Coronary artery (tissue), 2 donors: ENCODE results near the gene SKAP1.

Experiments used
- DNase-seq: peaks from one replicate; pipeline ENCODE4 v3.0.0-alpha.2; 2017; ENCODE audit warnings: low spot score
- H3K27ac ChIP-seq, 2 donors: fragments of 200-600 bp; sonication (generic); one replicate each; pipeline ENCODE4 v1.5.1; 2016 to 2019
- H3K4me3 ChIP-seq: fragments of 200-600 bp; sonication (generic); 2 replicates; pipeline ENCODE4 v1.5.1; 2016; ENCODE audit warnings: mild to moderate bottlenecking, moderate library complexity
- TF ChIP-seq, protein P1 (sequence below): fragments of 200-600 bp; sonication (generic); IDR thresholded peaks from one replicate; pipeline ENCODE4 v1.5.1; 2019; ENCODE audit warnings: antibody characterized with exemption

Gene SKAP1

DNA sequence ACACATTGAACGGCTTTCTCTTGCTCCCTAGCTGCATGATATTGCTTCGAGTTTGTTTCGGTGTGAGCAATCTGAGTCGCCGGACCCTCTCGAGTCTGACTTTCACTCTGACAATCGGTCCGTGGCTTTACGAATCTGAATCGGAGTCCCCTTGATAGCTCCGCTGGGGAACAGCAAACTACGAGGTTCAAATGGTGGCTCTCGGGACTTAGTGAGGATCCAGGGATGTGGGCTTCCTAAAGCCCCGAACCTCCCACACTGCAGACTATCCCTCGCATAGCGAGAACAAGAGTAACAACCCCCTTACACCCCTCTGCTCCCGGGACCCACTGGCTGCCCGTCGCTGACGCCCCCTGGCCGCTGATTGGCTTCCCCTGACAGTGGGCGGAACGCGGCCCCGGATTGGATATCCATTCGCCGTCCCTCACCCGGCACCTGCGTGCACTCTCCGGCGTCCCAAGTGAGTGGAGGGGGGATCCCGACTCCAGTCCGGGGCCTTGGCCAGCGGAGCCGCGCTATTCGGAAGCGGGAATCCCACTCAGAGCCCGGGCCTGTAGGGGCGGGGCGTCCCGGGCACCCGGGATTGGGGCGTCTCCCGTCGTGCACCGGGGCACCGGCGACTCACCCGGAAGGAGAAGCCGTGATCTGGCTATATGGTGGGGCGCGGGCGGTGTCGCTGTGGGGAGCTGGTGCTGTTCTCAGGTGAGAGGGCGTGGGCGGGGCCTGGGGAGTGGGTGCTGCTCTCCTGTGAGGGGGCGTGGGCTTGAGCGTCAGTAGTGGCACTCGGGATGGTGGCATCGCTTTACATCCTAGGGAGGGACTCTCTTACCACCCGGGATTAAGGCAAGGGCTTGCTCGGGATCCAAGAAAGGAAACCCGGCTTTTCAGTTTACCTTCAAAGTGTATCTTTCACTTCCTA is 322.6 kb downstream of the SKAP1 start, which contains the start of gene SNX11:
Gene SNX11, plus strand, starts transcription at position 630 of the 919 bp plus-strand sequence. CDS start 4,278 bp downstream, outside the sequence.
- TF ChIP-seq, protein P1, sequence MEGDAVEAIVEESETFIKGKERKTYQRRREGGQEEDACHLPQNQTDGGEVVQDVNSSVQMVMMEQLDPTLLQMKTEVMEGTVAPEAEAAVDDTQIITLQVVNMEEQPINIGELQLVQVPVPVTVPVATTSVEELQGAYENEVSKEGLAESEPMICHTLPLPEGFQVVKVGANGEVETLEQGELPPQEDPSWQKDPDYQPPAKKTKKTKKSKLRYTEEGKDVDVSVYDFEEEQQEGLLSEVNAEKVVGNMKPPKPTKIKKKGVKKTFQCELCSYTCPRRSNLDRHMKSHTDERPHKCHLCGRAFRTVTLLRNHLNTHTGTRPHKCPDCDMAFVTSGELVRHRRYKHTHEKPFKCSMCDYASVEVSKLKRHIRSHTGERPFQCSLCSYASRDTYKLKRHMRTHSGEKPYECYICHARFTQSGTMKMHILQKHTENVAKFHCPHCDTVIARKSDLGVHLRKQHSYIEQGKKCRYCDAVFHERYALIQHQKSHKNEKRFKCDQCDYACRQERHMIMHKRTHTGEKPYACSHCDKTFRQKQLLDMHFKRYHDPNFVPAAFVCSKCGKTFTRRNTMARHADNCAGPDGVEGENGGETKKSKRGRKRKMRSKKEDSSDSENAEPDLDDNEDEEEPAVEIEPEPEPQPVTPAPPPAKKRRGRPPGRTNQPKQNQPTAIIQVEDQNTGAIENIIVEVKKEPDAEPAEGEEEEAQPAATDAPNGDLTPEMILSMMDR, result no peak
- peak within 1 kb of the TSS; percentile 64 to 98 for H3K27ac ChIP-seq
- DNase-seq, result peak; percentile 97
- peak within 1 kb of the TSS; percentile 92 for H3K4me3 ChIP-seq

DNA sequence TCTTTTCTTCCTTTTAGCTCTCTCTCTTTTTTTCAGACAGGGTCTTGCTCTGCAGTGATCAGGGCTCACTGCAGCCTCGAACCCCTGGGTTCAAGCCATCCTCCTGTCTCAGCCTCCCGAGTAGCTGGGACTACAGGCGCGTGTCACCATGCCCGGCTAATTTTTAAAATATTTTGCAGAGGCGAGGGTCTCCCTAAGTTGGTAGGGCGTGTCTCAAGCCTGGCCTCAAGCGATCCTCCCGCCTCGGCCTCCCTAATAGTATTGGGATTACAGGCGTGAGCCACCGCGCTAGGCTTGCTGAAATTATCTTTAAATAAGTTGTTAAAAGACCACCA is 323.2 kb downstream of the SKAP1 start:
- H3K4me3 ChIP-seq, result peak overlapping the region; percentile 92
- peak overlapping the region; percentile 64 to 98 for H3K27ac ChIP-seq
- no peak for DNase-seq
- TF ChIP-seq, protein P1, result no peak

DNA sequence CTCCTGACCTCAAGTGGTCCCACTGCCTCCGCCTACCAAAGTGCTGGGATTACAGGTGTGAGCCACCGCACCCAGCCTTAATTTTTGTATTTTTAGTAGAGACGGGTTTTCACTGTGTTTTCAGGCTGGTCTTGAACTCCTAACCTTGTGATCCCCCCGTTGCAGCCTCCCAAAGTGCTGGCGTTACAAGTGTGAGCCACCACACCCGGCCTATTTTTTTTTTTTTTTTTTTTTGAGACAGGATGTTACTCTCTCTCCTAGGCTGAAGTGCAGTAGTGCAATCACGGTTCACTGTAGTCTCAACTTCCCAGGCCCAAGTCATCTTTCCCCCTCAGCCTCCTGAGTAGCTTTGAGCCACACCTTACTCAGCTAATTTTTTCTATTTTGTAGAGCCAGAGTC is 325.6 kb downstream of the SKAP1 start:
- no peak overlapping the region for H3K4me3 ChIP-seq
- no peak overlapping the region for H3K27ac ChIP-seq
- TF ChIP-seq, protein P1, result no peak
- DNase-seq, result no peak

DNA sequence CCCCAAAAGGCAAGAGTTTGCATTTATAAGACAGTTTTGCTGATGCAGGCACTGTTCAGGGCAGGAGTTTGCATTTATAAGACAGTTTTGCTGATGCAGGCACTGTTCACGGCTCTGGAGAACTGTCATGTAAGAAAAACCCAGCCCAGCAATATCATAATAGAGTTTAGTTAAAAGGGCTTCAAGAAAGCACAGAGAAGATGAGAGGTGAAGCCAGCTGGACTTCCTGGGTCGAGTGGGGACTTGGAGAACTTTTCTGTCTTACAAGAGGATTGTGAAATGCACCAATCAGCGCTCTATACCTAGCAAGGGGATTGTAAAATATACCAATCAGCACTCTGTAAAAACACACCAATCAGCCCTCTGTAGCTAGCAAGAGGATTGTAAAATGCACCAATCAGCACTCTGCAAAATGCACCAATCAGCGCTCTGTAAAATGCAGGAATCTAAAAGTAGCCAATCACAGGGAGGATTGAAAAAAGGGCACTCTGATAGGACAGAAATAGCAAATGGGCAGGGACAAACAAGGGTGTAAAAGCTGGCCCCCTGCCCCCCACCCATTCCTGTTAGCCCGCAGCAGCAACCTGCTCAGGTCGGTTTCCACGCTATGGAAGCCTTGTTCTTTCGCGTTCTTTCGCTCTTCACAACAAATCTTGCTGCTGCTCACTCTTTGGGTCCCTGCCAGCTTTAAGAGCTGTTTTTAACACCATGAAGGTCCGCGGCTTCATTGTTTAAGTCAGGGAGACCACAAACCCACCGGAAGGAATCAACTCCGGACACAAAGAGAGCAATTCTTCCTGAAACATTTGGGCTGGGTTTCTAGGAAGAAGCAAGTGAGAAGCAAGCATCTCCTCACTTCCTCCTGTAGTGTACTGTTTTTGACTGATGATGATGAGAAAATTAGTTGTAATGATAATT is 327.0 kb downstream of the SKAP1 start:
- Histone ChIP-seq H3K4me3 (no peak overlapping the region), H3K27ac (peak overlapping the region in 1 of 2 donors; percentile 21)
- TF ChIP-seq, protein P1, result no peak
- DNase-seq, result no peak

DNA sequence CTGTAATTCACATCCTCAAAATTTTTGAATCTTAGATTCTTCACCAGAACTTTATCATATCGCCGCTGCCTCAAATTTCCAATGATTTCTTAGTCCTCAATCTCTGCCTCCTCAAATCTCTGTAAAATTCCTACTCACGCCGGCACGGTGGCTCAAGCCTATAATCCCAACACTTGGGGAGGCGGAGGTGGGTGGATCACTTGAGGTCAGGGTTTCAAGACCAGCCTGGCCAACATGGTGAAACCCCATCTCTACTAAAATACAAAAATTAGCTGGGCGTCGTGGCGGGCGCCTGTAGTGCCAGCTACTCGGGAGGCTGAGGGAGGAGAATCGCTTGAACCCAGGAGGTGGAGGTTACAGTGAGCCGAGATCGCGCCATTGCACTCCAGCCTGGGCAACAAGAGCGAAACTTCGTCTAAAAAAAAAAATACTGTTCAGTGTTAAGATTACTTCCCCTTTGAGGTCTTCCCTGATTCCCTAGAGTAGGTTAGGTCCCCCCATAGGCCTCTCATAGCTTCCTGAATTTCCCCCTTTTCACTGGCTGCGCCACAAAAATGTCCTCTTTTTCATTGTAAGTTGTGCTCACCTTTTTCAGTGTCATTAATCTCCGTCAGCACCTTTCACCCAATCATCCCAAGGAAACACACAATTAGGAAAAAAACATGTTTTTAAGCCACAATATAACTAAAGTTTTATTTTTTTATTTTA is 327.8 kb downstream of the SKAP1 start:
- no peak for DNase-seq
- Histone ChIP-seq H3K27ac (no peak overlapping the region), H3K4me3 (no peak overlapping the region)
- TF ChIP-seq, protein P1, result no peak

DNA sequence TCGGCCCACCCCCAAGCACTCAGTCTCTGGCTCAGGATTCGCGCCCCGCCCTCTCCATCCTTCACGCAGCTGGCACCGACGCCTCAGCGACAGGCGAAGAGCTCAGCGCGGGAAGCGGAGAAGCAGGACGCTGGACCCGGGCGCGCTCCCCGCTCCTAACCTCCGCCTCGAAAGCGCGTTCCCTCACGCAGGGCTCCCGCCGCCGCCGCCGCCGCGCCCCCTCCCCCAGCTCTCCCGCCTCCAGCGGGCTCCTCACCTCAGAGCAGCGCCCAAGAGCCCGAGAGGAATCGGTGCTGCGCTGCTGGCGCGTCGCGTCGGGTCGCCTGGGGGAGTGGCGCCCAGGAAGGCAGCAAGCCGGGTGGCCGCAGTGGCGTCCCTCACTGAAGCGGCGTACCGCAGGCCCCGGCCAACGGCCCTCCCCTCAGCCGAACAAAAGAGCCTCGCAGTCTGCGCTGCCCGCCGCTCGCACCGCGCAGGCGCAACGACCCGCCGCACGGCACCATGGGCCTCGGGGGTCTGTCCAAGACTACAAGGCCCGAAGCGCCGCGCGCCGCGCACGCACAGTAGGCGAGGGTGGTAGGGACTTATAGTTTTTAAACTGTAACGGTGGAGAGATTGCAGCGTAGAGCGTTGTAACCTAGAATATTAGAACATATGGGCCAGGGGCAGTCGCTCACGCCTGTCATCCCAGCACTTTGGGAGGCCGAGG is 328.8 kb downstream of the SKAP1 start, which contains the start of gene CBX1:
Gene CBX1, minus strand, starts transcription at position 467 of the 709 bp plus-strand sequence. CDS start 24,474 bp downstream, outside the sequence.
- peak within 1 kb of the TSS; percentile 65 to 95 for H3K27ac ChIP-seq
- DNase-seq, result peak; percentile 93
- peak within 1 kb of the TSS; percentile 87 for H3K4me3 ChIP-seq
- TF ChIP-seq, protein P1, result no peak
